ENCODE data around the gene SDC1.
A peak's percentile ranks its signal among the peaks of the same experiment; 100 is the strongest.

GRCh38 chr2:20231598-20232026 is 6.7 kb upstream of the SDC1 start:
- TF ChIP-seq, protein P1, sequence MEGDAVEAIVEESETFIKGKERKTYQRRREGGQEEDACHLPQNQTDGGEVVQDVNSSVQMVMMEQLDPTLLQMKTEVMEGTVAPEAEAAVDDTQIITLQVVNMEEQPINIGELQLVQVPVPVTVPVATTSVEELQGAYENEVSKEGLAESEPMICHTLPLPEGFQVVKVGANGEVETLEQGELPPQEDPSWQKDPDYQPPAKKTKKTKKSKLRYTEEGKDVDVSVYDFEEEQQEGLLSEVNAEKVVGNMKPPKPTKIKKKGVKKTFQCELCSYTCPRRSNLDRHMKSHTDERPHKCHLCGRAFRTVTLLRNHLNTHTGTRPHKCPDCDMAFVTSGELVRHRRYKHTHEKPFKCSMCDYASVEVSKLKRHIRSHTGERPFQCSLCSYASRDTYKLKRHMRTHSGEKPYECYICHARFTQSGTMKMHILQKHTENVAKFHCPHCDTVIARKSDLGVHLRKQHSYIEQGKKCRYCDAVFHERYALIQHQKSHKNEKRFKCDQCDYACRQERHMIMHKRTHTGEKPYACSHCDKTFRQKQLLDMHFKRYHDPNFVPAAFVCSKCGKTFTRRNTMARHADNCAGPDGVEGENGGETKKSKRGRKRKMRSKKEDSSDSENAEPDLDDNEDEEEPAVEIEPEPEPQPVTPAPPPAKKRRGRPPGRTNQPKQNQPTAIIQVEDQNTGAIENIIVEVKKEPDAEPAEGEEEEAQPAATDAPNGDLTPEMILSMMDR (IDR thresholded peaks at IDR 0.05), result no peak
- TF ChIP-seq POLR2AphosphoS5 (IDR thresholded peaks at IDR 0.05) (peak in 2 of 3 donors; percentile 61 to 79), POLR2A (IDR thresholded peaks at IDR 0.05) (no peak)
